Erythroblast (primary cell): Measurements from ENCODE around the gene FOSL1.

Experiments
- GATA1 ChIP-seq: IDR thresholded peaks from 2 replicates; pipeline ENCODE4 v1.6.1; 2011; ENCODE audit warnings: low read depth, mild to moderate bottlenecking, control low read depth, low read length, moderate library complexity
- POLR2A ChIP-seq: IDR thresholded peaks from 2 replicates; pipeline ENCODE4 v1.6.1; 2011; ENCODE audit warnings: mild to moderate bottlenecking, low read length

DNA sequence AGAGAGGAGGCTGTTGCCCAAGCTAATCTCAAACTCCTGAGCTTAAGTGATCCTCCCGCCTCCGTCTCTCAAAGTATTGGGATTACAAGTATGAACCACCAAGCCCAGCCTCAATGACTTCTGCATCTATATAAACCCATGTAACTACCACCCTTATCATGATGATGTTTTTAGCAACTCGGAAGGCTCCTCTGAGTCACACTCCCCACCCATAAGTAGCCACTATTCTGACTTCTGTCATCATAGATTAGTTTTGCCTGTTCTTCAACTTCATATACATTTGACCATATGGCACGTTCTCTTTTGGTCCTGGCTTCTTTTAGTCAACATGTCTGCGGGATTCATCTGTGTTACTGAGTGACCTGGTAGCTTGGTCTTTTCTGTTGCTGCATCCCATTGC is 6.4 kb upstream of the FOSL1 start:
- TF ChIP-seq POLR2A = peak; percentile 36
- no peak for TF ChIP-seq GATA1
